Stimulated activated CD8-positive, alpha-beta memory T cell treated with anti-CD3 and anti-CD28 coated beads, Interleukin-12 subunit alpha, Interleukin-12 subunit beta, amount 100 ng/mL, for 1 hour (primary cell): ENCODE results near the gene MRGPRX2.

Experiments
- DNase-seq: peaks from one replicate; pipeline ENCODE4 v3.0.0-alpha.2; 2020; ENCODE audit warnings: low read depth

Gene MRGPRX2

GRCh38 chr11:19075636-19076035 is 15.1 kb upstream of the MRGPRX2 start:
- DNase-seq, result no peak

- no peak for DNase-seq
Measured at GRCh38 chr11:19073454-19074415, 13.2 kb upstream of the MRGPRX2 start.

- no peak for DNase-seq
Measured at GRCh38 chr11:19072464-19072863, 11.9 kb upstream of the MRGPRX2 start.

- peak; percentile 21 for DNase-seq
Measured at GRCh38 chr11:19071255-19071654, 10.7 kb upstream of the MRGPRX2 start.

- DNase-seq, result no peak
Measured at GRCh38 chr11:19059833-19060232, 684 bp downstream of the MRGPRX2 start.

- DNase-seq, result no peak
Measured at GRCh38 chr11:19055905-19056304, 4.6 kb downstream of the MRGPRX2 start.

- no peak for DNase-seq
Measured at GRCh38 chr11:19055016-19055415, 5.5 kb downstream of the MRGPRX2 start.

GRCh38 chr11:19053909-19054308 is 6.6 kb downstream of the MRGPRX2 start:
- DNase-seq, result no peak

GRCh38 chr11:19050281-19050680 is 10.2 kb downstream of the MRGPRX2 start:
- no peak for DNase-seq

GRCh38 chr11:19049351-19049750 is 11.2 kb downstream of the MRGPRX2 start:
- DNase-seq, result no peak

- no peak for DNase-seq
Measured at GRCh38 chr11:19040051-19040450, 20.5 kb downstream of the MRGPRX2 start.

GRCh38 chr11:19039409-19039808 is 21.1 kb downstream of the MRGPRX2 start:
- no peak for DNase-seq

- no peak for DNase-seq
Measured at GRCh38 chr11:19032990-19033389, 27.5 kb downstream of the MRGPRX2 start.

GRCh38 chr11:19027829-19028595 is 32.5 kb downstream of the MRGPRX2 start:
- no peak for DNase-seq

- DNase-seq, result no peak
Measured at GRCh38 chr11:19026862-19027261, 33.7 kb downstream of the MRGPRX2 start.

- DNase-seq, result no peak
Measured at GRCh38 chr11:19025481-19026406, 34.8 kb downstream of the MRGPRX2 start.

- no peak for DNase-seq
Measured at GRCh38 chr11:19020831-19021230, 39.7 kb downstream of the MRGPRX2 start.

GRCh38 chr11:19018901-19019300 is 41.6 kb downstream of the MRGPRX2 start:
- no peak for DNase-seq

- no peak for DNase-seq
Measured at GRCh38 chr11:19013181-19013857, 47.2 kb downstream of the MRGPRX2 start.

GRCh38 chr11:19012636-19013035 is 47.9 kb downstream of the MRGPRX2 start:
- no peak for DNase-seq
